ENCODE measurements around the gene GNG13. TPM values are rescaled to one million over a fixed set of nuclear protein-coding genes. Genes with fewer than 3 reads are reported as not detected.

GNG13 gene
- total and polyA plus RNA-seq, 2 donors (not counting 3 experiments of a cell fraction or from before 2014, with no cell fraction given), result not detected

DNA sequence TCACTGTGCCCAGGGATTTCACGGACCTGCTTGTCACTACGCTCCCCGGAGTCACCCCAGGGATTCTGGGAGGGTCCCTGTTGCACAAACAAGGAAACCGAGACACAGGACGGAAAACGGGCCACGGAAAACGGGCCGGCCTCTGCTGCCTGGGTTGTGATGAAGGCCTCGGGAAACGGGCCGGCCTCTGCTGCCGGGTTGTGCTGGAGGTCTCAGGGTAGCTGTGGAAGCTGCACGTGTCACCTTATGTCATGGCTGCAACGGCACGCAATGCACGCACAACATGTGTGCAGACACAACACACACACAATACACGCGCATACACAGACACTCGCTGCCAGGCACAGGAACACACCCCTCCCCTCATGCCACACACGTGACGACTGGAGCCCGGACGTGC is 27.0 kb upstream of the GNG13 start:
- no TSS peak for BruUV-seq (replicated peaks)
- intact Hi-C loops (cut with micrococcal nuclease), result no loop called here

More for the DNA sequence above, 27.0 kb upstream of the GNG13 start:
- TF ChIP-seq GATA2 (IDR thresholded peaks at IDR 0.05; ENCODE audit: insufficient read depth, insufficient read length, low read depth, low read length), result no peak
- TF ChIP-seq POLR2AphosphoS5 (IDR thresholded peaks at IDR 0.05; ENCODE audit: insufficient read depth, low read depth, low read length), result no peak
- TF ChIP-seq POLR2A (IDR thresholded peaks at IDR 0.05; ENCODE audit: low read depth, low read length), result no peak
- no peak for TF ChIP-seq EZH2 (IDR thresholded peaks at IDR 0.05; ENCODE audit: borderline replicate concordance, low read depth, low read length, severe bottlenecking)
- no peak for TF ChIP-seq FOS (IDR thresholded peaks at IDR 0.05; ENCODE audit: borderline replicate concordance, insufficient read depth, low read length)
- TF ChIP-seq MYC (IDR thresholded peaks at IDR 0.05; ENCODE audit: low read depth, low read length), result no peak
- TF ChIP-seq JUN (IDR thresholded peaks at IDR 0.05; ENCODE audit: borderline replicate concordance, insufficient read depth, insufficient read length, low read depth), result no peak
- TF ChIP-seq, protein P1, sequence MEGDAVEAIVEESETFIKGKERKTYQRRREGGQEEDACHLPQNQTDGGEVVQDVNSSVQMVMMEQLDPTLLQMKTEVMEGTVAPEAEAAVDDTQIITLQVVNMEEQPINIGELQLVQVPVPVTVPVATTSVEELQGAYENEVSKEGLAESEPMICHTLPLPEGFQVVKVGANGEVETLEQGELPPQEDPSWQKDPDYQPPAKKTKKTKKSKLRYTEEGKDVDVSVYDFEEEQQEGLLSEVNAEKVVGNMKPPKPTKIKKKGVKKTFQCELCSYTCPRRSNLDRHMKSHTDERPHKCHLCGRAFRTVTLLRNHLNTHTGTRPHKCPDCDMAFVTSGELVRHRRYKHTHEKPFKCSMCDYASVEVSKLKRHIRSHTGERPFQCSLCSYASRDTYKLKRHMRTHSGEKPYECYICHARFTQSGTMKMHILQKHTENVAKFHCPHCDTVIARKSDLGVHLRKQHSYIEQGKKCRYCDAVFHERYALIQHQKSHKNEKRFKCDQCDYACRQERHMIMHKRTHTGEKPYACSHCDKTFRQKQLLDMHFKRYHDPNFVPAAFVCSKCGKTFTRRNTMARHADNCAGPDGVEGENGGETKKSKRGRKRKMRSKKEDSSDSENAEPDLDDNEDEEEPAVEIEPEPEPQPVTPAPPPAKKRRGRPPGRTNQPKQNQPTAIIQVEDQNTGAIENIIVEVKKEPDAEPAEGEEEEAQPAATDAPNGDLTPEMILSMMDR (IDR thresholded peaks at IDR 0.05; ENCODE audit: extremely low read depth in 1 of 2, insufficient read depth in 1 of 2, low read depth in 1 of 2, low read length in 2 of 2), result no peak
- TF ChIP-seq, protein P2, sequence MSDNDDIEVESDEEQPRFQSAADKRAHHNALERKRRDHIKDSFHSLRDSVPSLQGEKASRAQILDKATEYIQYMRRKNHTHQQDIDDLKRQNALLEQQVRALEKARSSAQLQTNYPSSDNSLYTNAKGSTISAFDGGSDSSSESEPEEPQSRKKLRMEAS (IDR thresholded peaks at IDR 0.05; ENCODE audit: insufficient read depth, insufficient read length), result no peak
- DNase-seq (ENCODE audit: low read depth, low spot score) (no peak), FAIRE-seq (no peak)
- H3K9me3 ChIP-seq (replicated peaks; ENCODE audit: control insufficient read depth, insufficient read depth, low read length), result no peaks in the 10 kb centered on the region
- H2AFZ ChIP-seq (ENCODE audit: low read depth, low read length), result no peak overlapping the region
- no peaks in the 10 kb centered on the region for H3K36me3 ChIP-seq (ENCODE audit: control insufficient read depth in 2 of 2, extremely low read depth in 1 of 2, insufficient read depth in 2 of 2, low read length in 2 of 2)
- H3K9me1 ChIP-seq (replicated peaks; ENCODE audit: control insufficient read depth, extremely low read depth, insufficient read depth, low read length), result no peaks in the 10 kb centered on the region
- dilution Hi-C loops (cut with MboI; ENCODE audit: extremely low pct_ligation_motif_present, low sequenced_read_pairs), result no loop called here
- H3K4me1 ChIP-seq (ENCODE audit: control insufficient read depth, extremely low read depth, insufficient read depth, low read length), result no peaks in the 10 kb centered on the region
- H3K9ac ChIP-seq (replicated peaks; ENCODE audit: extremely low read depth, insufficient read depth, low read length), result no peak overlapping the region
- H3K79me2 ChIP-seq (ENCODE audit: control insufficient read depth, insufficient read depth, low read length), result no peaks in the 10 kb centered on the region
- no peak overlapping the region for H3K4me2 ChIP-seq (ENCODE audit: insufficient read depth, low read length)
- CTCF ChIA-PET, result no interaction called here
- POLR2A ChIA-PET, result no interaction called here
- no peaks in the 10 kb centered on the region for H3K27me3 ChIP-seq (ENCODE audit: control insufficient read depth in 2 of 2, insufficient read depth in 2 of 2, low read length in 2 of 2)
- no peak overlapping the region for H3K27ac ChIP-seq (ENCODE audit: insufficient read depth, low read depth, low read length)
- H3K4me3 ChIP-seq (replicated peaks in 1 of 3; ENCODE audit: insufficient read depth in 1 of 3, low read depth in 1 of 3, low read length in 3 of 3), result no peak overlapping the region
- H4K20me1 ChIP-seq (replicated peaks; ENCODE audit: control insufficient read depth, extremely low read depth, insufficient read depth, low read length), result no peaks in the 10 kb centered on the region
